ENCODE results near the gene AIPL1.
"Not testable (repeated sequence)": the region's sequence is repeated elsewhere in the genome, so short reads cannot be mapped to it uniquely, and the experiment has no call there.

Gene AIPL1

GRCh38 chr17:6435051-6435450 is at the start of gene AIPL1:
Gene AIPL1, minus strand, starts transcription at chr17:6435121. Its CDS starts 17 bp downstream, at chr17:6435104.
- TF ChIP-seq, protein P1, sequence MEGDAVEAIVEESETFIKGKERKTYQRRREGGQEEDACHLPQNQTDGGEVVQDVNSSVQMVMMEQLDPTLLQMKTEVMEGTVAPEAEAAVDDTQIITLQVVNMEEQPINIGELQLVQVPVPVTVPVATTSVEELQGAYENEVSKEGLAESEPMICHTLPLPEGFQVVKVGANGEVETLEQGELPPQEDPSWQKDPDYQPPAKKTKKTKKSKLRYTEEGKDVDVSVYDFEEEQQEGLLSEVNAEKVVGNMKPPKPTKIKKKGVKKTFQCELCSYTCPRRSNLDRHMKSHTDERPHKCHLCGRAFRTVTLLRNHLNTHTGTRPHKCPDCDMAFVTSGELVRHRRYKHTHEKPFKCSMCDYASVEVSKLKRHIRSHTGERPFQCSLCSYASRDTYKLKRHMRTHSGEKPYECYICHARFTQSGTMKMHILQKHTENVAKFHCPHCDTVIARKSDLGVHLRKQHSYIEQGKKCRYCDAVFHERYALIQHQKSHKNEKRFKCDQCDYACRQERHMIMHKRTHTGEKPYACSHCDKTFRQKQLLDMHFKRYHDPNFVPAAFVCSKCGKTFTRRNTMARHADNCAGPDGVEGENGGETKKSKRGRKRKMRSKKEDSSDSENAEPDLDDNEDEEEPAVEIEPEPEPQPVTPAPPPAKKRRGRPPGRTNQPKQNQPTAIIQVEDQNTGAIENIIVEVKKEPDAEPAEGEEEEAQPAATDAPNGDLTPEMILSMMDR (IDR thresholded peaks at IDR 0.05; ENCODE audit: extremely low read depth, insufficient read depth, missing control alignments): no peak
- in situ Hi-C loops (cut with MboI; ENCODE audit: low pct_unique_long_range_greater_than_20kb, low sequenced_read_pairs, unreplicated experiment): loop anchor here (10.0 to 25.0 kb wide), 2 partner anchors 723 to 850 kb away; partner anchors contain the start of gene NLRP1
- no peak for DNase-seq (ENCODE audit: low spot score)

GRCh38 chr17:6483507-6483906 is 48.6 kb upstream of the AIPL1 start:
- no peak for DNase-seq (ENCODE audit: low spot score)
- in situ Hi-C loops (cut with MboI; ENCODE audit: low pct_unique_long_range_greater_than_20kb, low sequenced_read_pairs, unreplicated experiment): no loop called here
- TF ChIP-seq, protein P1 (IDR thresholded peaks at IDR 0.05; ENCODE audit: extremely low read depth, insufficient read depth, missing control alignments): no peak

DNA sequence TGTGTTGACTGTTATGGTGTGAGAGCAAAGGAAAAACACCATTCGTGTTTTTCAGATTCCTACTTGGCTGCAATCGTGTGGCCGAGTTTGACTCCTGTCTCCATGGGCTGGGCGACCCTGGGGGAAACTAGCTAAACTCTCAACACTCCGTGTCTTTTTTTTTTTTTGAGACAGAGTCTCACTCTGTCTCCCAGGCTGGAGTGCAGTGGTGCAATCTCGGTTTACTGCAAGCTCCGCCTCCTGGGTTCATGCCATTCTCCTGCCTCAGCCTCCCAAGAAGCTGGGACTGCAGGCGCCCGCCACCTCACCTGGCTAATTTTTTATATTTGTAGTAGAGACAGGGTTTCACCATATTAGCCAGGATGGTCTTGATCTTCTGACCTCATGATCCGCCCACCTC is 47.9 kb upstream of the AIPL1 start:
- in situ Hi-C loops (cut with MboI; ENCODE audit: low pct_unique_long_range_greater_than_20kb, low sequenced_read_pairs, unreplicated experiment); DNase-seq (ENCODE audit: low spot score): not testable (repeated sequence)

GRCh38 chr17:6482105-6482455 is 47.2 kb upstream of the AIPL1 start:
- no peak for DNase-seq (ENCODE audit: low spot score)
- in situ Hi-C loops (cut with MboI; ENCODE audit: low pct_unique_long_range_greater_than_20kb, low sequenced_read_pairs, unreplicated experiment): no loop called here
- TF ChIP-seq, protein P1 (IDR thresholded peaks at IDR 0.05; ENCODE audit: extremely low read depth, insufficient read depth, missing control alignments): no peak

- TF ChIP-seq, protein P1 (IDR thresholded peaks at IDR 0.05; ENCODE audit: extremely low read depth, insufficient read depth, missing control alignments): no peak
- in situ Hi-C loops (cut with MboI; ENCODE audit: low pct_unique_long_range_greater_than_20kb, low sequenced_read_pairs, unreplicated experiment): no loop called here
- no peak for DNase-seq (ENCODE audit: low spot score)
Measured at GRCh38 chr17:6480303-6480675, 45.4 kb upstream of the AIPL1 start.

DNA sequence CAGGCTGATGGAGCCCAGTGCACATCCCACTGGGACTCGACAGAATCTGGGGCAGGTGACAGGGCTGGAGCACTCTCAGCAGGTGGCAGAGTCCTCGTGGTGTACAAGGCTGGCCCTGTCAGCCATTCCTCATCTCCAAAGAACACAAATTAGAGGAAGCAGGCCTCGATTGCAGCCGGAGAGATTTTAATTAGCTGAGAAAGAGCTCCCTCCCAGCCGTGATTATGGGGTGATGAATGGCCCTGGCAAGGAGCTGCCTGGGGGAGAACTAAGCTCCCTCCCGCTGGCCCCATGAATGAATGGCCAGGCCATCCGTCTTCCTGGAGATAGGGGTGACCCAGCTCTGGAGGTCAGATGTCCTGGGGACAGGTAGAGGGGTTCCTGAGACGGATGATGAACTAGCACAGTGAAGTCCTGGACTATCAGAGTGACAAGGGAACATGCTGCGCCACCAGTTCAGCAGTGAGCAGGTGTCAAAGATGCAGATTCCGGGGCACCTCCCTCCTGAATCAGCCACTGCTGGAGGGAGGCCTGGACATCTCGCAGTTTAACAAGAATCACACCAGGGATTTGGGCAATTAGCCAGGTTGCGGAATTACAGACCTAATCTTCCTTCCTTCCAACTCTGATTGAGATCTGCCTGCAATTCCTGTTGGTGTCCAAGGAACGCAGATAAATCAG is 44.8 kb upstream of the AIPL1 start:
- TF ChIP-seq, protein P1 (IDR thresholded peaks at IDR 0.05; ENCODE audit: extremely low read depth, insufficient read depth, missing control alignments): no peak
- DNase-seq (ENCODE audit: low spot score): no peak
- in situ Hi-C loops (cut with MboI; ENCODE audit: low pct_unique_long_range_greater_than_20kb, low sequenced_read_pairs, unreplicated experiment): no loop called here

DNA sequence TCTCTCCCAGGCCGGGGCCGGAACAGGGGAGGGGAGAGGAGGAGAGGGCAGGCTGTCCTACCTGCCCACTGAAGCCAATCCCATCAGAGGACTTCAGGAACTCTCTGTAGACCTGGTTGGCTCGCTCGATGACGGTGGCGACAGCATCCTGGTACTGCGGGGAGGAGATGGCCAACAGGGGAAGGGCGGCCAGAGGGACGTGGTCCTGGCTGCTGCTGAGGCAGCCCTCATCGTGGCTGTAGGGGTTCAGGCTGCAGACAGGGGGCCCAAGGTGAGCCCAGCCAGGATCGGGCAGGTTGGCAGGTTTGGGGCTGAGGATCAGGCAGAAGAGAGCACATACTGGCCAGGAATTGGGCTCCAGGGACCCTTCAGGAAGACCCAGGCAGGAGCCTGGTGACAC is 43.6 kb upstream of the AIPL1 start:
- in situ Hi-C loops (cut with MboI; ENCODE audit: low pct_unique_long_range_greater_than_20kb, low sequenced_read_pairs, unreplicated experiment): no loop called here
- TF ChIP-seq, protein P1 (IDR thresholded peaks at IDR 0.05; ENCODE audit: extremely low read depth, insufficient read depth, missing control alignments): no peak
- no peak for DNase-seq (ENCODE audit: low spot score)

Measured in GM13977 (cell line).